DND-41 (cell line): ENCODE data around the gene RHBDL2.

ENCODE experiments used
- CTCF ChIP-seq: IDR thresholded peaks from 2 replicates; pipeline ENCODE4 v1.5.1; 2012; ENCODE audit warnings: borderline replicate concordance, low read length, moderate library complexity, mild to moderate bottlenecking; ENCODE audit not compliant: poor library complexity, severe bottlenecking; ENCODE audit errors: extremely low read depth
- EZH2 ChIP-seq: IDR thresholded peaks from 3 replicates; pipeline ENCODE4 v1.6.1; 2012; ENCODE audit warnings: borderline replicate concordance, low read depth, mild to moderate bottlenecking, moderate library complexity, low read length, inconsistent platforms; ENCODE audit not compliant: severe bottlenecking

DNA sequence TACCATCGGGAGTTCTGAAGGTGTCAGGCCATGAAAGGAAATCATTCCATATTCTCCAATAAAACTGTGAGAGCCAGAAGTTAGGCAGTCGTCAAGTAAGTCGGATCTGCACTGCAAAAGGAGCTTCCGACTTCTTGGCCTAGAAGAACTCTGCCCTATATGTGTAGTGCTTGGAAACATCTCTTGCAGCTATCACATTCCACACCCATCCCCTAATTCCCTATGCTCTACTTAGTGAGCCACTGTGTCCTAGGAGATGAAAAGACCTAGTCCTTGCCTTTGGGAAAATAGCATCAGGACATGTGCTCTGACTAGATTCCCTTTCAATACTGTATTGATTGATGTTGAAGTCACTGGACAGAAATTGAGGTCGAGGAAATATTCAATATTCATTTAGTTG, 52.0 kb downstream of the RHBDL2 start:
- TF ChIP-seq EZH2 (no peak), CTCF (no peak)
